ENCODE data around the gene MAST1. TPM values are rescaled to one million over a fixed set of nuclear protein-coding genes. Genes with fewer than 3 reads are reported as not detected.

MAST1 gene
- total and polyA plus RNA-seq, 4 donors = 0.08 to 0.54 (median 0.23) TPM

DNA sequence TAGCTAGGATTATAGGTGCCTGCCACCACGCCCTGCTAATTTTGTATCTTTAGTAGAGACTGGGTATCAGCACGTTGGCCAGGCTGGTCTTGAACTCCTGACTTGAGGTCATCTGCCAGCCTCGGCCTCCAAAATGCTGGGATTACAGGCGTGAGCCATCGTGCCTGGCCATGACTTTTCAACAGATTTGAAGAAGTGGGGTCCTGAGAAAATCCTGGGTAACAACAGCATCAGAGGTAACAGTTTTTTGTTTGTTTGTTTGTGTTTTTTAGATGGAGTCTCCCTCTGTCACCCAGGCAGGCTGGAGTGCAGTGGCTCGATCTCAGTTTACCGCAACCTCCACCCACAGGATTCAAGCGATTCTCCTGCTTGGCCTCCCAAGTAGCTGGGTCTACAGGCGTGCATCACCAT lies 43.3 kb upstream of the MAST1 start:
- DNase-seq (ENCODE audit: low spot score) = no peak
- no peak overlapping the region for H3K4me3 ChIP-seq (ENCODE audit: low read depth in 1 of 3, low read length in 3 of 3)
- WGBS = 89% methylated on average over 9 of the region's 9 CpGs

GRCh38 chr19:12796146-12797071 lies 41.9 kb upstream of the MAST1 start:
- Histone ChIP-seq H3K9ac (ENCODE audit: low read depth in 1 of 2, low read length in 2 of 2) (no peak overlapping the region), H3K27me3 (ENCODE audit: control insufficient read depth in 4 of 4, insufficient read depth in 4 of 4, low read length in 3 of 4) (no peaks in the 10 kb centered on the region), H3K36me3 (ENCODE audit: control insufficient read depth in 4 of 4, insufficient read depth in 3 of 4, low read depth in 1 of 4, low read length in 3 of 4) (peaks cover 0 to 6% (median 1%) of the 10 kb centered on the region in 4 donors), H3K4me3 (ENCODE audit: low read depth in 1 of 3, low read length in 3 of 3) (no peak overlapping the region), H3K4me1 (ENCODE audit: control insufficient read depth in 4 of 4, insufficient read depth in 4 of 4, low read length in 3 of 4) (peaks cover 0 to 28% (median 14%) of the 10 kb centered on the region in 4 donors), H3K27ac (ENCODE audit: low read depth in 1 of 2, low read length in 2 of 2) (peak overlapping the region in 1 of 2 donors; percentile 28), H3K9me3 (ENCODE audit: control insufficient read depth in 4 of 4, low read length in 3 of 4) (no peaks in the 10 kb centered on the region)
- 15% methylated on average over 18 of the region's 18 CpGs for WGBS
- DNase-seq (ENCODE audit: low spot score) = peak; percentile 81
- TF ChIP-seq EGR1 (IDR thresholded peaks at IDR 0.05; ENCODE audit: low read depth in 2 of 2) (no peak), FOXA1 (IDR thresholded peaks at IDR 0.05) (no peak), YY1 (IDR thresholded peaks at IDR 0.05) (no peak), MAX (IDR thresholded peaks at IDR 0.05) (no peak), RAD21 (IDR thresholded peaks at IDR 0.05) (peak; percentile 99), SP1 (IDR thresholded peaks at IDR 0.05) (no peak), JUND (IDR thresholded peaks at IDR 0.05) (no peak), NR2F2 (IDR thresholded peaks at IDR 0.05) (no peak), HNF4A (conservative IDR thresholded peaks at IDR 0.05) (no peak), RXRA (IDR thresholded peaks at IDR 0.05) (peak in 1 of 2 donors; percentile 45), FOXA2 (IDR thresholded peaks at IDR 0.05) (no peak), CTCF (IDR thresholded peaks at IDR 0.05; ENCODE audit: low read depth, low read length, missing input control) (peak; percentile 98), GABPA (IDR thresholded peaks at IDR 0.05 in 1 of 2, conservative IDR thresholded peaks at IDR 0.05 in 1 of 2) (no peak)
- TF ChIP-seq, protein P1, sequence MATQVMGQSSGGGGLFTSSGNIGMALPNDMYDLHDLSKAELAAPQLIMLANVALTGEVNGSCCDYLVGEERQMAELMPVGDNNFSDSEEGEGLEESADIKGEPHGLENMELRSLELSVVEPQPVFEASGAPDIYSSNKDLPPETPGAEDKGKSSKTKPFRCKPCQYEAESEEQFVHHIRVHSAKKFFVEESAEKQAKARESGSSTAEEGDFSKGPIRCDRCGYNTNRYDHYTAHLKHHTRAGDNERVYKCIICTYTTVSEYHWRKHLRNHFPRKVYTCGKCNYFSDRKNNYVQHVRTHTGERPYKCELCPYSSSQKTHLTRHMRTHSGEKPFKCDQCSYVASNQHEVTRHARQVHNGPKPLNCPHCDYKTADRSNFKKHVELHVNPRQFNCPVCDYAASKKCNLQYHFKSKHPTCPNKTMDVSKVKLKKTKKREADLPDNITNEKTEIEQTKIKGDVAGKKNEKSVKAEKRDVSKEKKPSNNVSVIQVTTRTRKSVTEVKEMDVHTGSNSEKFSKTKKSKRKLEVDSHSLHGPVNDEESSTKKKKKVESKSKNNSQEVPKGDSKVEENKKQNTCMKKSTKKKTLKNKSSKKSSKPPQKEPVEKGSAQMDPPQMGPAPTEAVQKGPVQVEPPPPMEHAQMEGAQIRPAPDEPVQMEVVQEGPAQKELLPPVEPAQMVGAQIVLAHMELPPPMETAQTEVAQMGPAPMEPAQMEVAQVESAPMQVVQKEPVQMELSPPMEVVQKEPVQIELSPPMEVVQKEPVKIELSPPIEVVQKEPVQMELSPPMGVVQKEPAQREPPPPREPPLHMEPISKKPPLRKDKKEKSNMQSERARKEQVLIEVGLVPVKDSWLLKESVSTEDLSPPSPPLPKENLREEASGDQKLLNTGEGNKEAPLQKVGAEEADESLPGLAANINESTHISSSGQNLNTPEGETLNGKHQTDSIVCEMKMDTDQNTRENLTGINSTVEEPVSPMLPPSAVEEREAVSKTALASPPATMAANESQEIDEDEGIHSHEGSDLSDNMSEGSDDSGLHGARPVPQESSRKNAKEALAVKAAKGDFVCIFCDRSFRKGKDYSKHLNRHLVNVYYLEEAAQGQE (IDR thresholded peaks at IDR 0.05) = no peak
- TF ChIP-seq, protein P2, sequence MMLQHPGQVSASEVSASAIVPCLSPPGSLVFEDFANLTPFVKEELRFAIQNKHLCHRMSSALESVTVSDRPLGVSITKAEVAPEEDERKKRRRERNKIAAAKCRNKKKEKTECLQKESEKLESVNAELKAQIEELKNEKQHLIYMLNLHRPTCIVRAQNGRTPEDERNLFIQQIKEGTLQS (IDR thresholded peaks at IDR 0.05) = no peak
- TF ChIP-seq, protein P3, sequence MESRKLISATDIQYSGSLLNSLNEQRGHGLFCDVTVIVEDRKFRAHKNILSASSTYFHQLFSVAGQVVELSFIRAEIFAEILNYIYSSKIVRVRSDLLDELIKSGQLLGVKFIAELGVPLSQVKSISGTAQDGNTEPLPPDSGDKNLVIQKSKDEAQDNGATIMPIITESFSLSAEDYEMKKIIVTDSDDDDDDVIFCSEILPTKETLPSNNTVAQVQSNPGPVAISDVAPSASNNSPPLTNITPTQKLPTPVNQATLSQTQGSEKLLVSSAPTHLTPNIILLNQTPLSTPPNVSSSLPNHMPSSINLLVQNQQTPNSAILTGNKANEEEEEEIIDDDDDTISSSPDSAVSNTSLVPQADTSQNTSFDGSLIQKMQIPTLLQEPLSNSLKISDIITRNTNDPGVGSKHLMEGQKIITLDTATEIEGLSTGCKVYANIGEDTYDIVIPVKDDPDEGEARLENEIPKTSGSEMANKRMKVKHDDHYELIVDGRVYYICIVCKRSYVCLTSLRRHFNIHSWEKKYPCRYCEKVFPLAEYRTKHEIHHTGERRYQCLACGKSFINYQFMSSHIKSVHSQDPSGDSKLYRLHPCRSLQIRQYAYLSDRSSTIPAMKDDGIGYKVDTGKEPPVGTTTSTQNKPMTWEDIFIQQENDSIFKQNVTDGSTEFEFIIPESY (IDR thresholded peaks at IDR 0.05) = no peak

More for the DNA sequence above, 43.3 kb upstream of the MAST1 start:
- Histone ChIP-seq H3K4me1 (ENCODE audit: control insufficient read depth in 4 of 4, insufficient read depth in 4 of 4, low read length in 3 of 4) (peaks cover 0 to 24% (median 14%) of the 10 kb centered on the region in 4 donors), H3K36me3 (ENCODE audit: control insufficient read depth in 4 of 4, insufficient read depth in 3 of 4, low read depth in 1 of 4, low read length in 3 of 4) (peaks cover 0 to 5% (median 1%) of the 10 kb centered on the region in 4 donors), H3K9me3 (ENCODE audit: control insufficient read depth in 4 of 4, low read length in 3 of 4) (no peaks in the 10 kb centered on the region), H3K27ac (ENCODE audit: low read depth in 1 of 2, low read length in 2 of 2) (peak overlapping the region in 1 of 2 donors; percentile 99), H3K9ac (ENCODE audit: low read depth in 1 of 2, low read length in 2 of 2) (no peak overlapping the region), H3K27me3 (ENCODE audit: control insufficient read depth in 4 of 4, insufficient read depth in 4 of 4, low read length in 3 of 4) (no peaks in the 10 kb centered on the region)
- TF ChIP-seq RAD21 (IDR thresholded peaks at IDR 0.05) = no peak
- TF ChIP-seq RXRA (IDR thresholded peaks at IDR 0.05) = peak in 1 of 2 donors; percentile 9
- TF ChIP-seq, protein P1 (IDR thresholded peaks at IDR 0.05) = no peak
- TF ChIP-seq GABPA (IDR thresholded peaks at IDR 0.05 in 1 of 2, conservative IDR thresholded peaks at IDR 0.05 in 1 of 2) = no peak
